ENCODE measurements around the gene PCBP3.
A peak's percentile ranks its signal among the peaks of the same experiment; 100 is the strongest.

PCBP3 gene

DNA sequence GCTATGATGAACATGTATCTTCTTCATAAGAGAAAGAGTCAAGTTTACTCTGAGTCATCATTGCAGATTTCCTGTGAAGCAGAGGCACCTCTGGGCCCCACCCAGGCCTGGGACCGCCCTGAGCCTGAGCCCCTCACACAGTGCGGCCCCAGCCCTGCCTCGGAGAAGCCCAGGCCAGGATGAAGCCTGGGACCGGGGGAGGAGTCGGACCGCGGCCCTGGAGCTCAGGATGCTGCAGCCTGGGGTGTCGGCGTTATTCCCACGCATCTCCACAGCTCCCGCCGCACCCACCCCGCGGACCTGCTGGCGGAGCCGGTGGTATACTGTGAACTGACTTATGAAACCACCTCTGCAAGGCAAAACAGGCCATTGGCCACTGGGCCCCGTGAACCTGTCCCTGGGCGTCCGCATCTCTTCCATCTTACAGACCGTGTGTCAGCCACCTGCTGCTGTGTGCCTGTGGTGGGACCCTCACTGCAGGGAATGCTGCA, 335.7 kb downstream of the PCBP3 start:
- DNase-seq (ENCODE audit: low read depth in 2 of 2) = no peak

DNA sequence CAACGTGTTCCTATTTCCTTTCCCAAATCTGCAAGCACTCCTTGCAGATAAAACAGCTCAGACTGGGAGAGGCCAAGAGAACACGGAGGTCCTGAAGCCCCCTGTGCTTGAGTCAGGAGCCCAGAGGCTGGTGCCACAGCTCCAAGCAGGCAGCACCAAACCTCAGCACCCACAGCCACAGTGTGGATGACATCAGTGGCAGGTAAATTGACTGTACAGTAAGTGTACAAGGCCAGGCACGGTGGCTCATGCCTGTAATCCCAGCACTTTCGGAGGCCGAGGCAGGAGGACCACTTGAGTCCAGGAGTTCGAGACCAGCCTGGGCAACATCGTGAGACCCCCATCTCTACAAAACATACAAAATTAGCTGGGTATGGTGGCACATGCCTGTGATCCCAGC, 336.1 kb downstream of the PCBP3 start:
- DNase-seq (ENCODE audit: low read depth in 2 of 2) = no peak

DNA sequence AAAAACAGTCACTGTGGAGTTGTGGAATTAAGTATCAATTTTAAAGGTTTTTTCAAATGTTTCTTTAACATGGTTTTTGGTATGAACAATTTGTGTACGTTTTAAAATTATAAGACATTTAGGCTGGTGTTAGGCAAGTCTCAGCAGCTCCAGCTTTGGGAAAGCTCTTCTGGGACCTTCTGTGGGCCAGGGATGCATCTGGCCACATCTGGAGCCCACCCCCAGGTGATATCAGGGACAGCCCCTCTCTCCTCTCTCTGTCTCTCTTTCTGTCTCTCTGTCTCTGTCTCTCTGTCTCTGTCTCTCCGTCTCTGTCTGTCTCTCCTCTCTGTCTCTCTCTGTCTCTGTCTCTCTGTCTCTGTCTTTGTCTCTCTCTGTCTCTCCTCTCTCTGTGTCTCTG, 336.7 kb downstream of the PCBP3 start:
- DNase-seq (ENCODE audit: low read depth in 2 of 2) = no peak

DNA sequence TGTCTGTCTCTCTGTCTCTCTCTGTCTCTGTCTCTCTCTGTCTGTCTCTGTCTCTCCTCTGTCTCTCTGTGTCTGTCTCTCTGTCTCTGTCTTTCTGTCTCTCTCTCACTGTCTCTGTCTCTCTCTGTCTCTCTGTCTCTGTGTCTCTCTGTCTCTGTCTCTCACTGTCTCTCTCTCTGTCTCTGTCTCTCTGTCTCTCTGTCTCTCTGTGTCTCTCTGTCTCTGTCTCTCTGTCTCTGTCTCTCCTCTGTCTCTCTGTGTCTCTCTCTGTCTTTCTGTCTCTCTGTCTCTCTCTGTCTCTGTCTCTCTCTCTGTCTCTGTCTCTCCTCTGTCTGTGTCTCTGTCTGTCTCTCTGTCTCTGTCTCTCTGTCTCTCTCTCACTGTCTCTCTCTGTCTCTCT, 337.2 kb downstream of the PCBP3 start:
- no peak for DNase-seq (ENCODE audit: low read depth in 2 of 2)

- peak in 1 of 2 donors; percentile 34 for DNase-seq (ENCODE audit: low read depth in 2 of 2)
Measured at GRCh38 chr21:45981151-45982091, 337.9 kb downstream of the PCBP3 start, which contains the start of gene COL6A1. Gene COL6A1, plus strand, starts transcription at chr21:45981770. Its CDS starts 81 bp downstream, at chr21:45981851.

DNA sequence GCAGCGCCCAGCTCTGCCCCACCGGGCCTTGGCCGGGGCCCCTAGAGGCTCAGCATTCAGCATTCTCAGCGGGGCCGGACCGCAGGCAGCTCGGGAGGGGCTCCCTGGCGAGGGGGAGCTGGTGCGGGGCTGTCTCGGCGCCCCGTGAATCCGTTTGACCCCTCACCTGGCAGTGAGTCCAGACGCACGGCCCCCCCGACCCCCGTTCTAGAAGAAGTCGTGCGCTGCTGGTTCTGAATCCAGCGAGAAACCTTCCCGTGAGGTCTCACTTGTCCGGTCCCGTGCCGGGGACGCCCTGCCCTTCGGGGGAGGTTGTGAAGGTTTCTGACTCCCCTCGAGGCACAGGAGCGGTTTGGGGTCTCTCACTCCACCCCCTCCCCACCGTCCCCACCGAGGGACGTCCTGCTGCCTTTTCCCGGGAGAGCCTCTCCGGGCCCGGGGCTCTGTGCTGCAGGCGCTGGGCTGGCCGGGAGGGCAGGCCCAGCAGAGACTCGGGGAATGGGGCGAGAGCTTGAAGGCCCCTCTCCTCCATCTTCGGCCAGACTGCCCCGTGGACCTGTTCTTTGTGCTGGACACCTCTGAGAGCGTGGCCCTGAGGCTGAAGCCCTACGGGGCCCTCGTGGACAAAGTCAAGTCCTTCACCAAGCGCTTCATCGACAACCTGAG, 338.7 kb downstream of the PCBP3 start:
- no peak for DNase-seq (ENCODE audit: low read depth in 2 of 2)

DNA sequence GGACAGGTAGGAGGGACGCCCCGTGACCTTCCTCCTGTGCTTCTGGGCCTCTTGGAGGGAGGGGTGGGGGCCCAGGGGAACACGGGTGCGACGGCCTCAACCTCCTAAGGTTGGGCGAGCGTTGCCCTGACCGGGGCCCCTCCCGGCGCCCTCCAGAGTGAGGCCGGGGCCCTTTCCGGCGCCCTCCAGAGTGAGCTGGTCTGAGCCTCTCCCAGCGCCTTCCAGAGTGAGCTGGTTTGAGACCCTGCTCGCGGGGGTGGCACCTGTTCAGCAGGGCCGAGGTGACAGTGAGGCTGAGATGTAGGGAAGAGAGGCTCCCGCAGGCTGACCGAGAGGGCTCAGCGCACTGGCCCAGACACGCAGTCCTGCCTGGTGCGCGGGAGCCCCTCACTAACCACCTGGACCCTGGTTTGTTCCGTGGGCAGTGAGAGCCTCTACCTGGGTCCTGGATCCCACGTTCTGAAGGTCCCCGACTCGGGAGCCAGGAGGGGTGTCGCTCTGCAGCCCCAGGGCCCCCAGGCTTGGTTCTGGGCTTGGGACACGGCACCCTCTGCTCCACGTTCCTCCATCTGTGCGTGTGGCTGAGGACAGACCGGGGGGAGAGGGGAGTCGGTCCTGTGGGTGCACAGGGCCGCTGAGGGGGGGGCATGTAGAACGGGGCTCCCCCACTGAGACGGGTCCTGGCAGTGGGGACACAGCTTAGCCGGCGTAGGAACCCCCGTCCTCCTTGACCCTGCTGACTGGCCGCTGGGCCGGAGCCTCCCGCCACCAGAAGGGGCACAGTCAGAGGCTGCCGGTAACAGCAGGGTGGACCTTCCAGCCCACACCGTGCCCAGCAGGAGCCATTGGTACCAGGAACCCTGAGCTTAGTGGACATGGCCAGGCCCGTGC, 339.5 kb downstream of the PCBP3 start:
- DNase-seq (ENCODE audit: low read depth in 2 of 2) = no peak

DNA sequence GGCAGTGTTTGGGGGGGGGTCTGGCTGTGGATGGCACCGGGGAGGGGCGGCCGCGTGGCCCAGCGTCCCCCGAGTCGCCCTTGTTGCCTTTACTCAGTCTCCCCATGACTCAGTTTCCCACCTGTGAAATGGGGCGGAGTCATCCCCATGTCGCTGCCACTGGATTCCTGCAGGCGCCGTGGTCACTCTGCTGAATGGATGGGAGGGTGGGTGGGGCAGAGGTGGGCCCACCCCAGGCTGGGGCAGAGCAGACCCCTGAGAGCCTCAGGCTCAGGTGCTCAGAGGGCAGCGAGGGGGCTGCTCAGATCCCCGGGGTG, 340.1 kb downstream of the PCBP3 start:
- DNase-seq (ENCODE audit: low read depth in 2 of 2) = no peak

- DNase-seq (ENCODE audit: low read depth in 2 of 2) = no peak
Measured at GRCh38 chr21:45983981-45984551, 340.5 kb downstream of the PCBP3 start.

DNA sequence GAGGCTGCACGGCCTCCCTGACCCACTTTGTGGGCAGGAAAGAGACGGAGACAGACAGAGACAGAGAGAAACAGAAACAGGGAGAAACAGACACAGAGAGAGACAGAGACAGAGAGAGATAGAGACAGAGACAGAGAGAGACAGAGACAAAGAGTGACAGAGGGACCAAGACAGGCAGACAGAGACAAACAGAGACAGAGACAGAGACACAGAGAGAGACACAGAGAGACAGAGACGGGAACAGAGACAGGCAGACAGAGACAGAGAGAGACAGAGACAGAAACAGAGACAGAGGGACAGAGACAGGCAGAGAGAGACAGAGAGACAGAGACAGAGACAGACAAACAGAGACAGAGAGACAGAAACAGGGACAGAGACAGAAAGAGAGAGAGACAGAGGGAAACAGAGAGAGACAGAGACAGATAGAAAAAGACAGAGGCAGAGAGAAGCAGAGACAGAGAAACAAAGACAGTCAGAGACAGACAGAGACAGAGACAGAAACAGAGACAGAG, 341.1 kb downstream of the PCBP3 start:
- no peak for DNase-seq (ENCODE audit: low read depth in 2 of 2)

DNA sequence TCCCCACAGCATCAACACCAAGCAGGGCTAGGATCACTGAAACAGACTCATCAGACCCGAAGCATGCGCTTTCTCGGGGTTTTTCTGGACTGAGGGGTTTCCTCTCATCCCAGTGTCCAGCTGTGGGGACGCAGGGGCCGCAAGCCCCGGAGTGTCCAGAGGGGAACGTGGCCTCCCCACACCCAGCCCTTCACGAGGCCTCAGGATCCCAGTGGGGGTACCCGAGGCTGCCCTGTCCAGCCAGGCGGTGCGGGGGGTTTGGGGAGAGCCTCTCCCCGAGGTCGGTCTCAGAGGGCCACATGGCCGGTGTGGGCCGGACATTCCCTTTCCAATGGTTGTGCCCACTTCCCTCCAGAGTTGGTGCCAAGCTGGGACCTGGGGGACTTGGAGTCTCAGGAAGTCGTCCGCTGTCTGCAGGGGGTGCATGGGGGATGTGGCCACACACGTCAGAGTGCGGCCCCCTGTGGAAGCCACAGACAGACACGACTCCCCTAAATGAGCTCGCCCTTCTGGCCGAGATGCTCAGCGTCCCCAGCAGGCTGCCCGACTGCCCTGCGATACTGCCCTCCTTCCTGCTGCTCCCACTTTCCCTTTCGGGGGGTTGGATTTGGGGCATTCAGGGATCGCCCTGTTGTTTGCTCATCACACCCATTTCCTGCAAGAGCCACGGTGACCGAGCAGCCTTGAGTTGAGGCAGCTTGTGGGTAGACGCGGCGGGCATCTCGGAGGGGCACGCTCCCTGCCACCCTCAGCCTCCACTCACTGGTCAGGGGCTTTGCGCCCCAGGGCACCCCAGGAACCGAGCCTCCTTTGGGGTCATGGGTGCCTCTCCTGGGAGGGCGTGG, 342.2 kb downstream of the PCBP3 start:
- no peak for DNase-seq (ENCODE audit: low read depth in 2 of 2)

DNA sequence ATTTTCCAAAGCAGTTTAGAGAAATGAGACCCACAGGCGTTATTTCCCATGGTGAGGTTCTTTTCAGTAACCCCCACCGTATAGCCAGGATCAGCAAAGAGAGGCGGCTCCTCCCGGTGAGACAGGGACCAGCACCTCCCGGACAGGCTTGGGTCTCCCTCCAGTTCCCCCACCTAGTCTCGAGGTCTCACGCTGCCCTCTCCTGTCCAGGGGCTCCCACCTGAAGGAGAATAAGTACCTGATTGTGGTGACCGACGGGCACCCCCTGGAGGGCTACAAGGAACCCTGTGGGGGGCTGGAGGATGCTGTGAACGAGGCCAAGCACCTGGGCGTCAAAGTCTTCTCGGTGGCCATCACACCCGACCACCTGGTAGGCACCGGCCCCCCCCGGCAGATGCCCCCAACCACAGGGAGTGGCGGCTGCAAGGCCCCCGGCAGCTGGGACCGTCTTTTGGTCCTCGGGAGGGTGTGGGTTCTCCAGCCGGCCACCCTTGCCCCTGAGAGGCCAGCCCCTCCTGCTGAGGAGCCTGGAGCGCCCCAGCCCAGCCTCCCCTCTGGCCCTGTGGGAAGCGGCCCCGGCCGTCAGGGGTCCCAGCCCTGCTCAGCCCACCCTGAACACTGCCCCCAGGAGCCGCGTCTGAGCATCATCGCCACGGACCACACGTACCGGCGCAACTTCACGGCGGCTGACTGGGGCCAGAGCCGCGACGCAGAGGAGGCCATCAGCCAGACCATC, 343.0 kb downstream of the PCBP3 start:
- DNase-seq (ENCODE audit: low read depth in 2 of 2) = no peak

GRCh38 chr21:45987121-45987711, 343.7 kb downstream of the PCBP3 start:
- no peak for DNase-seq (ENCODE audit: low read depth in 2 of 2)

GRCh38 chr21:45988366-45989347, 345.1 kb downstream of the PCBP3 start:
- DNase-seq (ENCODE audit: low read depth in 2 of 2) = no peak

DNA sequence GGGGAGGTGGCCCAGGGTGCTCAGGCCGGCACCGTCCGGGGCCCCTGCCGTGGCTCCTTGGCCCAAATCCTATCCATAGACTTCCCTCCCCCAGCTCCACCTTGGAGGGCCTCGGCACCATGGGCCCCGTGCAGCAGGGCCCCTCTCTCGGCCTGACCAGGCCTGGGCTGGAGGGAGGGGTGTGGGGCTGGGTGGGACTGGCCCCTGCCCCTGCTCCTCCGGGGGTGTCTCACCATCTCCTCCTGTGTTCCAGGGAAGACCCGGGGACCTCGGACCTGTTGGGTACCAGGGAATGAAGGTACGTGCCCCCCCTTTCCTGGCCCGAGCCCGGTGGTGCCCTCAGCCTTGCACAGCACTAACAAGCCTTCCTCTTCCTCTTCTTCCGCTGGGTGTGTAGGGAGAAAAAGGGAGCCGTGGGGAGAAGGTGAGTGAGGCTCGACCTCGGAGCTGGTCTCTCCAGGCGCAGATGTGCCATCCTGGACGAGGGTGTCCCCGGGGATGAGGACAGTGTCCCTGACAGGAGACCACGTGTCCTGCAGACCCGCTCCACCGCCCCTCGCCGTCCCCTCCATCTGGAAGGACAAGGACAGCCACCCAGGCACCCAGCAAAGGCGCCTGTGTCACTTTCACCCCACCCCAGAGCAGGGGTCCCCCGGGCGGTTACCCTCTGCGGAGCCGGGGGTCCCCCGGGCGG, 346.0 kb downstream of the PCBP3 start:
- DNase-seq (ENCODE audit: low read depth in 2 of 2) = no peak

- DNase-seq (ENCODE audit: low read depth in 2 of 2) = no peak
Measured at GRCh38 chr21:45990049-45990711, 346.7 kb downstream of the PCBP3 start.

All from activated CD8-positive, alpha-beta memory T cell treated with anti-CD3 and anti-CD28 coated beads for 4 hours (primary cell).